ENCODE results near the gene LETM1.

Gene LETM1

DNA sequence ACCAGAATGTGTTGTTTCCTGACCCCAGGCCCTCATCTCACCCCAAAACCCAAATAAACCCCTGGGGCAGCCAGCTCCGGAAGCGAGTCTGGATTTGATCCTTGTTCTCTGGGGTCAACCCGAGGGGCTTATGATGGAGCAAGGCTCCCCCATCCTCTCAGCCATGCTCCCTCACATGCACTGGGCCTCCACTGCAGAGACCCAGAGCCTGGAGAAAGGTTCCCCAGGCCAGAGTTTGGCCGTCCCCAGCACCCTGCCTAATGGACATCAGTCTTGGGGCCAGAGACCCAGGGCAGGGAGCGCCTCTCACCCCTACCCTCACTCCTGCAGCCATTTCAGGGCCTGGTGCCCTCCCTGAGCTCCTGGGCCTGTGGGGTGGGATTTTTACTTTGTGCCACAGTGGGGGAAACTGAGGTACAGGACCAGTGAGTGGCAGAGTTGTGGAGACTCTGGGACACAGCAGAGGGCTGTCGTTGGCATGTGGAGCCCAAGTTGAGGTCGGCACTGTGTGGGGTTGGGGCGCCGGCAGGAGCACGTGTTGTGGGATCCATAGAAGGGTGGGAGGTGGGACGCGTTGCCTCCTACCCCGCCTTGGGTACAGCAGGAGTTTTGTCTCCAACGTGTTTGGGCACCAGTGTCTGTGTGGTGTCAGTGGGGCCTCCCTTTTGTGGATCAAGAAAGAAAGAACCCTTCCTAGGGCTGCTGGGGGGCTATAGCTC is 59.3 kb downstream of the LETM1 start:
- no peak overlapping the region for H3K9ac ChIP-seq (ENCODE audit: low read length)
- no peak overlapping the region for H2AFZ ChIP-seq (ENCODE audit: low read depth, low read length)
- no peaks in the 10 kb centered on the region for H3K36me3 ChIP-seq (ENCODE audit: control insufficient read depth in 1 of 2, insufficient read depth in 2 of 2, low read depth in 1 of 2, low read length in 2 of 2)
- H2AK5ac ChIP-seq (ENCODE audit: low read length, severe bottlenecking) = no peak overlapping the region
- H3K27ac ChIP-seq (ENCODE audit: low read length, poor library complexity, severe bottlenecking) = no peak overlapping the region
- H3K18ac ChIP-seq (ENCODE audit: low read depth in 1 of 2, low read length in 2 of 2) = no peak overlapping the region
- no peaks in the 10 kb centered on the region for H3K79me1 ChIP-seq (replicated peaks; ENCODE audit: low read length, poor library complexity, severe bottlenecking)
- H2BK15ac ChIP-seq (ENCODE audit: low read depth, poor library complexity, severe bottlenecking) = no peak overlapping the region
- H2BK5ac ChIP-seq (ENCODE audit: low read depth, low read length, poor library complexity, severe bottlenecking) = no peak overlapping the region
- peak overlapping the region; percentile 30 for H4K8ac ChIP-seq (ENCODE audit: low read length)
- H2BK120ac ChIP-seq (ENCODE audit: low read depth, low read length) = no peak overlapping the region
- H3K4me2 ChIP-seq (ENCODE audit: low read length, poor library complexity, severe bottlenecking) = no peak overlapping the region
- H2BK12ac ChIP-seq (ENCODE audit: low read length in 2 of 2) = no peak overlapping the region
- 85% methylated on average over 14 of the region's 14 CpGs for WGBS
- no peak overlapping the region for H3K4me3 ChIP-seq (ENCODE audit: insufficient read depth in 1 of 2, low read depth in 1 of 2, low read length in 2 of 2)
- DNase-seq = no peak
- no peaks in the 10 kb centered on the region for H3K9me3 ChIP-seq (ENCODE audit: control insufficient read depth, low read length)
- no peak overlapping the region for H3K14ac ChIP-seq (ENCODE audit: low read length in 2 of 2)
- H3K4ac ChIP-seq (ENCODE audit: low read depth in 1 of 2, low read length in 2 of 2) = no peak overlapping the region
- H3K4me1 ChIP-seq (ENCODE audit: control insufficient read depth, insufficient read depth, low read depth, low read length) = peaks cover 32% of the 10 kb centered on the region
- H3K27me3 ChIP-seq (ENCODE audit: control insufficient read depth in 1 of 2, insufficient read depth in 1 of 2, low read length in 2 of 2) = peaks cover 34 to 58% of the 10 kb centered on the region in 2 experiments
- H4K91ac ChIP-seq (ENCODE audit: low read length) = no peak overlapping the region
- no peak overlapping the region for H3K23ac ChIP-seq (ENCODE audit: low read length in 2 of 2)

DNA sequence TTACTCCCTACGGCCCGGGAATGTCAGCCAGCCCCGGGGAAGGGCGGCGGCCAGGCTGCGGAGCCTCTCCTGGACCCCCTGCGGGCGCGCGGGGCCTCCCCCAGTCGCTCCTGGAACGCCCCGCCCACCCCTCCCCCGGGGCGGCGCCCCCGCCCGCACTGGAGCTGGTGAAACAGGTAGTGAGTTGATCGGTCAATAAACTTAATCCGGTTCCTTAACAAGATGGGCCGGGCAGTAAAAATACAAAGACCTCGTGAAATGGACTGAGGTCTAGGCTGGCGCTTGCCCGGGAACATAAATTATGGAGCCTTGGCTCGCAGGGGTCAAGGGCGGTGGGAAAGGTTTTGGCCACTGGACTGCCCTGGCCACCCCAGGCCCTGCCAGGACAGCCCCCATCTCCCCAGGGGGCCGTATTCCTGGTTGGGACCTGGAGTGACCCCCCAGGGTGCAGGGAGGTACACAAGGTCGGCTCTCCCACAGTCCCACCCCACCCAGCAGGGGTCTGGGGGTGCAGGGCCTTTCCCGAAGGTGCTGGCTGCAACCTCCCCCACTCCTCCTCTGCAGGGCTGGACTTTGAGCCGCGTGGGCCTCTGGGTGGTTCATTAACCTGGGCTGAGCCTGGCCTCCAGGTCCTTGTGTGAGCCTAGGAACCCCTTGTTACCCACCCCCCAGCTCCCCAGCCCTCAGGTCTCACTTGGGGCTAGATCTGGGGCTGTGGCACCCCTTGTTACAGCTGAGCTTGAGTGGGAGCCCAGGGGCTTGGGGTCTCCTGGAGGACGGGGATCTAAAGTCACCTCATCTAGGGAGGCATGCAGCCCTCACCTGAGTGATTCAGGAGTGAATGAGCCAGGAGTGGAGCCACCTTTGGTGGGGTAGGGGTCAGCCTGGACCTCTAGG is 60.4 kb downstream of the LETM1 start:
- Histone ChIP-seq H3K14ac (ENCODE audit: low read length in 2 of 2) (no peak overlapping the region), H3K4ac (ENCODE audit: low read depth in 1 of 2, low read length in 2 of 2) (no peak overlapping the region), H4K8ac (ENCODE audit: low read length) (no peak overlapping the region), H2BK5ac (ENCODE audit: low read depth, low read length, poor library complexity, severe bottlenecking) (no peak overlapping the region), H2BK120ac (ENCODE audit: low read depth, low read length) (no peak overlapping the region), H4K91ac (ENCODE audit: low read length) (no peak overlapping the region), H2BK12ac (ENCODE audit: low read length in 2 of 2) (no peak overlapping the region), H3K23ac (ENCODE audit: low read length in 2 of 2) (no peak overlapping the region), H3K4me2 (ENCODE audit: low read length, poor library complexity, severe bottlenecking) (peak overlapping the region; percentile 71), H2BK15ac (ENCODE audit: low read depth, poor library complexity, severe bottlenecking) (no peak overlapping the region), H3K79me1 (replicated peaks; ENCODE audit: low read length, poor library complexity, severe bottlenecking) (no peaks in the 10 kb centered on the region), H3K4me3 (ENCODE audit: insufficient read depth in 1 of 2, low read depth in 1 of 2, low read length in 2 of 2) (no peak overlapping the region), H3K9me3 (ENCODE audit: control insufficient read depth, low read length) (no peaks in the 10 kb centered on the region), H3K36me3 (ENCODE audit: control insufficient read depth in 1 of 2, insufficient read depth in 2 of 2, low read depth in 1 of 2, low read length in 2 of 2) (no peaks in the 10 kb centered on the region), H2AFZ (ENCODE audit: low read depth, low read length) (no peak overlapping the region), H3K18ac (ENCODE audit: low read depth in 1 of 2, low read length in 2 of 2) (no peak overlapping the region), H3K4me1 (ENCODE audit: control insufficient read depth, insufficient read depth, low read depth, low read length) (peaks cover 32% of the 10 kb centered on the region), H3K27me3 (ENCODE audit: control insufficient read depth in 1 of 2, insufficient read depth in 1 of 2, low read length in 2 of 2) (peaks cover 44 to 67% of the 10 kb centered on the region in 2 experiments), H2AK5ac (ENCODE audit: low read length, severe bottlenecking) (no peak overlapping the region), H3K9ac (ENCODE audit: low read length) (no peak overlapping the region), H3K27ac (ENCODE audit: low read length, poor library complexity, severe bottlenecking) (no peak overlapping the region)
- WGBS = 37% methylated on average over 25 of the region's 32 CpGs
- no peak for DNase-seq

DNA sequence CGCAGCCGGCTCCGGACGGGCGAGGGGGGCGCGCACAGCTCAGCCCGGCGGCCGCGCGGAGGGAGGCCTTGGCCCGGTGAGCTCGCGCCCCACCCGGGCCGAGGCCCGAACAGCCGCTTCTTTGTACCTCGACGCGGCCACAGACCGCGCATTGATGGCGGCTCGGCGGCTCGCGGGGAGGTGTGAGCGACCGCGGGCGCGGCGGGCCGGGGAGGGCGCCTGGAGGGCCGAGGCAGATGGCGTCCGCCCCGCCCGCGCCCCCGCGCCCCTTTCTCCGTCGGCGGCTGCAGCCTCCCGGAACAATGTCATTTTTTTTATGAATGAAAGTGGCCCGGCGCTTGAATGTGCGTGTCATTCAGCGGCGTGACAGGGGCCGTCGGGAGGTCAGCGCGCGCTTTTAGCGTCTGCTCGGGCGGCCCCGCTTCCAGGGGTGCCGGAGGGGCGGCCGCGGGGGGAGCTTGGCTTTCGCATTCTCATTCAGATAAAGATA is 61.1 kb downstream of the LETM1 start:
- H3K27me3 ChIP-seq (ENCODE audit: control insufficient read depth in 1 of 2, insufficient read depth in 1 of 2, low read length in 2 of 2) = peaks cover 48 to 73% of the 10 kb centered on the region in 2 experiments
- no peaks in the 10 kb centered on the region for H3K36me3 ChIP-seq (ENCODE audit: control insufficient read depth in 1 of 2, insufficient read depth in 2 of 2, low read depth in 1 of 2, low read length in 2 of 2)
- H3K4me3 ChIP-seq (ENCODE audit: insufficient read depth in 1 of 2, low read depth in 1 of 2, low read length in 2 of 2) = peak overlapping the region in 1 of 2 experiments; percentile 32
- no peaks in the 10 kb centered on the region for H3K79me1 ChIP-seq (replicated peaks; ENCODE audit: low read length, poor library complexity, severe bottlenecking)
- no peak overlapping the region for H2BK12ac ChIP-seq (ENCODE audit: low read length in 2 of 2)
- under 1% methylated on average over 46 of the region's 68 CpGs for WGBS
- no peak overlapping the region for H3K18ac ChIP-seq (ENCODE audit: low read depth in 1 of 2, low read length in 2 of 2)
- no peak overlapping the region for H2BK5ac ChIP-seq (ENCODE audit: low read depth, low read length, poor library complexity, severe bottlenecking)
- H3K27ac ChIP-seq (ENCODE audit: low read length, poor library complexity, severe bottlenecking) = no peak overlapping the region
- H3K9ac ChIP-seq (ENCODE audit: low read length) = no peak overlapping the region
- peak overlapping the region in 1 of 2 experiments; percentile 14 for H3K23ac ChIP-seq (ENCODE audit: low read length in 2 of 2)
- no peak overlapping the region for H2AK5ac ChIP-seq (ENCODE audit: low read length, severe bottlenecking)
- no peak overlapping the region for H4K8ac ChIP-seq (ENCODE audit: low read length)
- no peak overlapping the region for H2BK15ac ChIP-seq (ENCODE audit: low read depth, poor library complexity, severe bottlenecking)
- H3K4me1 ChIP-seq (ENCODE audit: control insufficient read depth, insufficient read depth, low read depth, low read length) = peaks cover 32% of the 10 kb centered on the region
- H4K91ac ChIP-seq (ENCODE audit: low read length) = no peak overlapping the region
- no peak for DNase-seq
- H3K14ac ChIP-seq (ENCODE audit: low read length in 2 of 2) = no peak overlapping the region
- no peaks in the 10 kb centered on the region for H3K9me3 ChIP-seq (ENCODE audit: control insufficient read depth, low read length)
- peak overlapping the region; percentile 71 for H3K4me2 ChIP-seq (ENCODE audit: low read length, poor library complexity, severe bottlenecking)
- H2AFZ ChIP-seq (ENCODE audit: low read depth, low read length) = no peak overlapping the region
- no peak overlapping the region for H3K4ac ChIP-seq (ENCODE audit: low read depth in 1 of 2, low read length in 2 of 2)
- no peak overlapping the region for H2BK120ac ChIP-seq (ENCODE audit: low read depth, low read length)

Measured in mesenchymal stem cell (in vitro differentiated cells and primary cell).